ENCODE measurements around the gene BLTP3A.

Gene BLTP3A

GRCh38 chr6:34819571-34820480 is 27.9 kb downstream of the BLTP3A start:
- DNase-seq (ENCODE audit: low spot score) (no peak), FAIRE-seq (no peak)

GRCh38 chr6:34829137-34829536 is 37.3 kb downstream of the BLTP3A start:
- FAIRE-seq = no peak

GRCh38 chr6:34832942-34833341 is 41.1 kb downstream of the BLTP3A start:
- FAIRE-seq (no peak), DNase-seq (ENCODE audit: low spot score) (no peak)

More at GRCh38 chr6:34829137-34829536, 37.3 kb downstream of the BLTP3A start:
- no peak for DNase-seq (ENCODE audit: low spot score)

GRCh38 chr6:34834789-34835518 is 43.1 kb downstream of the BLTP3A start:
- DNase-seq (ENCODE audit: low spot score) (no peak), FAIRE-seq (no peak)

GRCh38 chr6:34836008-34836407 is 44.1 kb downstream of the BLTP3A start:
- FAIRE-seq (no peak), DNase-seq (ENCODE audit: low spot score) (no peak)

- FAIRE-seq = no peak
- DNase-seq (ENCODE audit: low spot score) = no peak
Observed at GRCh38 chr6:34836451-34836850, 44.6 kb downstream of the BLTP3A start.

GRCh38 chr6:34837528-34837927 is 45.6 kb downstream of the BLTP3A start:
- no peak for FAIRE-seq

GRCh38 chr6:34839666-34840352 is 47.9 kb downstream of the BLTP3A start:
- no peak for FAIRE-seq
- DNase-seq (ENCODE audit: low spot score) = no peak

More at GRCh38 chr6:34837528-34837927, 45.6 kb downstream of the BLTP3A start:
- DNase-seq (ENCODE audit: low spot score) = no peak
